Gastroesophageal sphincter (tissue), 3 donors: ENCODE results near the gene LDLRAP1.

Source experiments
- EP300 ChIP-seq: sonication (generic); formaldehyde crosslinking; IDR thresholded peaks from one replicate; pipeline ENCODE4 v1.6.1; 2017; ENCODE audit warnings: antibody characterized with exemption, mild to moderate bottlenecking
- POLR2A ChIP-seq, 2 donors: fragments of 450-650 bp; IDR thresholded peaks; one replicate each; pipeline ENCODE4 v1.6.1; 2017; ENCODE audit warnings: antibody characterized with exemption in 2 of 2, mild to moderate bottlenecking in 2 of 2, moderate library complexity in 1 of 2
- POLR2AphosphoS5 ChIP-seq: sonication (generic); formaldehyde crosslinking; IDR thresholded peaks from one replicate; pipeline ENCODE4 v1.6.1; 2017; ENCODE audit warnings: antibody characterized with exemption
- TF ChIP-seq, protein P1 (sequence below), 4 experiments: fragments of 200-600 bp in 2 of 4; fragments of 450-650 bp in 2 of 4; sonication (generic) in 1 of 4; IDR thresholded peaks; one replicate each; pipeline ENCODE4 v1.5.1; 2017 to 2019; ENCODE audit warnings: antibody characterized with exemption in 4 of 4, mild to moderate bottlenecking in 2 of 4, moderate library complexity in 2 of 4

DNA sequence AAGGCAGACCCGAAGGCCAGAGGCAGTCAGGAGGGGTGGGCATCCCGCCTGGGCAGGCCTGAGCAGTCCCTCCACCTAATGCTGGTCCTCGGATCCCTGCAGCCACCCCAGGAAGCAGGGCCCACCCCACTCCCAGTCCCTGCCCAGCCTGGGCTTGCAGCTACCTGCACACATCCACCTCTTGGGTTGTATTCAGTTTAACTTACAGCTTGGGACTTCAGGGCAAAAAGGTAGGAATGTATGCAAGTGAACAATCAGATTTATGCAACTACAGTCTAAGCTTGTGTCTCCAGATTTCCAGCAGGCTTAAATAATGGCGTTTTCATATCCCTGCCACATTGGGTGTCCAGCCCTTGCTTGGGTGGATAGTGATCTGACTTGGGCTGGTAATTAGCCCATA lies 17.4 kb downstream of the LDLRAP1 start:
- TF ChIP-seq, protein P1, sequence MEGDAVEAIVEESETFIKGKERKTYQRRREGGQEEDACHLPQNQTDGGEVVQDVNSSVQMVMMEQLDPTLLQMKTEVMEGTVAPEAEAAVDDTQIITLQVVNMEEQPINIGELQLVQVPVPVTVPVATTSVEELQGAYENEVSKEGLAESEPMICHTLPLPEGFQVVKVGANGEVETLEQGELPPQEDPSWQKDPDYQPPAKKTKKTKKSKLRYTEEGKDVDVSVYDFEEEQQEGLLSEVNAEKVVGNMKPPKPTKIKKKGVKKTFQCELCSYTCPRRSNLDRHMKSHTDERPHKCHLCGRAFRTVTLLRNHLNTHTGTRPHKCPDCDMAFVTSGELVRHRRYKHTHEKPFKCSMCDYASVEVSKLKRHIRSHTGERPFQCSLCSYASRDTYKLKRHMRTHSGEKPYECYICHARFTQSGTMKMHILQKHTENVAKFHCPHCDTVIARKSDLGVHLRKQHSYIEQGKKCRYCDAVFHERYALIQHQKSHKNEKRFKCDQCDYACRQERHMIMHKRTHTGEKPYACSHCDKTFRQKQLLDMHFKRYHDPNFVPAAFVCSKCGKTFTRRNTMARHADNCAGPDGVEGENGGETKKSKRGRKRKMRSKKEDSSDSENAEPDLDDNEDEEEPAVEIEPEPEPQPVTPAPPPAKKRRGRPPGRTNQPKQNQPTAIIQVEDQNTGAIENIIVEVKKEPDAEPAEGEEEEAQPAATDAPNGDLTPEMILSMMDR (IDR thresholded peaks at IDR 0.05): no peak
- no peak for TF ChIP-seq POLR2AphosphoS5
- TF ChIP-seq POLR2A (IDR thresholded peaks at IDR 0.05): no peak
- TF ChIP-seq EP300: no peak
